KMS-11 (cell line): ENCODE results near the gene SVEP1.

Experiments used
- H2AFZ ChIP-seq: fragments of 200-600 bp; sonication (generic); 2 replicates; pipeline ENCODE4 v1.6.1; 2016; ENCODE audit warnings: antibody characterized with exemption, mixed run types, low read depth
- H3K27ac ChIP-seq: fragments of 200-600 bp; sonication (generic); 2 replicates; pipeline ENCODE4 v1.6.1; 2016; ENCODE audit warnings: mild to moderate bottlenecking, mixed run types
- H3K27me3 ChIP-seq: fragments of 200-600 bp; sonication (generic); 2 replicates; pipeline ENCODE4 v1.6.1; 2017; ENCODE audit warnings: mild to moderate bottlenecking, low read depth, mixed run types, moderate library complexity; ENCODE audit not compliant: insufficient read depth
- H3K36me3 ChIP-seq: fragments of 200-600 bp; sonication (generic); 2 replicates; pipeline ENCODE4 v1.6.1; 2017; ENCODE audit warnings: mild to moderate bottlenecking, mixed run types; ENCODE audit not compliant: insufficient read depth
- H3K4me1 ChIP-seq: fragments of 200-600 bp; sonication (generic); 2 replicates; pipeline ENCODE4 v1.6.1; 2016; ENCODE audit warnings: mild to moderate bottlenecking, low read depth, mixed run types; ENCODE audit not compliant: poor library complexity, severe bottlenecking
- H3K4me2 ChIP-seq: fragments of 200-600 bp; sonication (generic); 2 replicates; pipeline ENCODE4 v1.7.0; 2016; ENCODE audit warnings: mild to moderate bottlenecking, mixed run types
- H3K4me3 ChIP-seq: fragments of 200-600 bp; sonication (generic); IDR thresholded peaks from 2 replicates; pipeline ENCODE4 v1.6.1; 2017; ENCODE audit warnings: low read depth, low read length, mixed read lengths; ENCODE audit not compliant: insufficient read depth
- H3K79me2 ChIP-seq: fragments of 200-600 bp; sonication (generic); 2 replicates; pipeline ENCODE4 v1.6.1; 2016; ENCODE audit warnings: low read depth, mixed run types; ENCODE audit not compliant: insufficient read depth
- H3K9ac ChIP-seq: fragments of 200-600 bp; sonication (generic); 2 replicates; pipeline ENCODE4 v1.6.1; 2016; ENCODE audit warnings: mild to moderate bottlenecking, mixed run types
- H4K20me1 ChIP-seq: fragments of 200-600 bp; sonication (generic); 2 replicates; pipeline ENCODE4 v1.6.1; 2016; ENCODE audit warnings: mild to moderate bottlenecking, mixed run types; ENCODE audit not compliant: insufficient read depth
- TF ChIP-seq, protein P1 (sequence below): fragments of 200-600 bp; sonication (generic); conservative IDR thresholded peaks from 2 replicates; pipeline ENCODE4 v1.6.1; 2017; ENCODE audit warnings: low read depth, mild to moderate bottlenecking, antibody characterized with exemption, low read length, moderate library complexity, mixed read lengths

Gene SVEP1

DNA sequence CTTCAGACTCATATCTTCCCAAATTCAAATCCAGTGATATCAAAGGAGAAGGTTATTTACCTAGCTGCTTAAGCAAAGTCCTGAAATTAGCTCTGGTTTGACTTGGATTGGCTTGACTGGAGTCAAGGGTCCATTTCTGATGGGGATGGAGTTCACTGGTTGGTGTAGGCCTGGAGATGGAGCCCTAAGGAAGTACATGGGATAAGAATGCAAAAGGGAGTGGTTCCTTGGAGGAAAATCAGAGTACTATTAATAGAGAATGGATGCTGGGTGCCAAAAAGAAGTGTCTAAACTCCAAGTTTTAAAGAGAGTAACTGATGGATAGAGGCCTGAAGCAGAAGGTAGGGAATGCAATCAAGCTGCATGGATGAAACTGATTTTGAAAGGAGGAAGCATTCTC, 255.7 kb downstream of the SVEP1 start:
- TF ChIP-seq, protein P1, sequence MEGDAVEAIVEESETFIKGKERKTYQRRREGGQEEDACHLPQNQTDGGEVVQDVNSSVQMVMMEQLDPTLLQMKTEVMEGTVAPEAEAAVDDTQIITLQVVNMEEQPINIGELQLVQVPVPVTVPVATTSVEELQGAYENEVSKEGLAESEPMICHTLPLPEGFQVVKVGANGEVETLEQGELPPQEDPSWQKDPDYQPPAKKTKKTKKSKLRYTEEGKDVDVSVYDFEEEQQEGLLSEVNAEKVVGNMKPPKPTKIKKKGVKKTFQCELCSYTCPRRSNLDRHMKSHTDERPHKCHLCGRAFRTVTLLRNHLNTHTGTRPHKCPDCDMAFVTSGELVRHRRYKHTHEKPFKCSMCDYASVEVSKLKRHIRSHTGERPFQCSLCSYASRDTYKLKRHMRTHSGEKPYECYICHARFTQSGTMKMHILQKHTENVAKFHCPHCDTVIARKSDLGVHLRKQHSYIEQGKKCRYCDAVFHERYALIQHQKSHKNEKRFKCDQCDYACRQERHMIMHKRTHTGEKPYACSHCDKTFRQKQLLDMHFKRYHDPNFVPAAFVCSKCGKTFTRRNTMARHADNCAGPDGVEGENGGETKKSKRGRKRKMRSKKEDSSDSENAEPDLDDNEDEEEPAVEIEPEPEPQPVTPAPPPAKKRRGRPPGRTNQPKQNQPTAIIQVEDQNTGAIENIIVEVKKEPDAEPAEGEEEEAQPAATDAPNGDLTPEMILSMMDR: no peak
- Histone ChIP-seq H3K4me3 (no peak overlapping the region), H3K4me2 (no peak overlapping the region), H3K4me1 (no peaks in the 10 kb centered on the region), H3K9ac (no peak overlapping the region), H3K36me3 (no peaks in the 10 kb centered on the region), H2AFZ (no peak overlapping the region), H3K27me3 (no peaks in the 10 kb centered on the region), H3K79me2 (no peaks in the 10 kb centered on the region), H4K20me1 (no peaks in the 10 kb centered on the region), H3K27ac (no peak overlapping the region)

DNA sequence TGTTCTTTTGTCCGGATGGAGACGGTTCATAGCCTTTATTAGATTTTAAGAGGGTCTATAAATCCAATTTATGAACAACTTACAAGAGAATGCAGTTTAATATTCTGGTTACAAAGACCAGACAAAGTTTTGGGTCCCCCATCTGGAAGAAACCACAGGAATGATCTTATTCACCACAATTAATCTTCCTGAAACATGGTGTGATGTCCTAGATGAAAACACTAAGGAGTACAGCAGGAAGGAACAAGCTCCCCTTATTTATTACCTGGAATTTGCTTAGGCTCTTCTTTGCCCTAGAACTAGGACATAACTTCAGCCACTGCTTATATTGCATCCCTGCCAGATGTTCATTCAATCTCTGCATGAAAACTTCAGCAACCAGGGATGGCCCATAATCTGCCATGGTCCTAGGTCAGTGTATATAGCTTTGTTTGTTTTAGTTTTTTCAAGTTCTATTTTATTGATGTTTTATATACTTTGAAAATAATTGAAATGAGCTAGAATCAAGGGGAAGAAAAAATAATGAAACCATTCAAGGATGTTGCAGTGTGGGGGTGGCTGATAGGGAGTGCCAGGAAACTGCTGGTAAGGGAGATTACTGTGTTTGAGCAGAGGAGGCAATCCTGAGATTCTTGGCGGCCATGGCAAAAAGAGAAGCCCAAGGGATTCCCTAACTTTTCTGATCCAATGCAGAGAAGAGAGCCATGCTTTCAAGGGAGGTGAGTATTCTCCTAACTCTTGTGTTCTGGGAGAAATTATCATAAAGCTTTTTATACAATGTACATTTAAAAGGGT, 258.7 kb downstream of the SVEP1 start:
- H3K9ac ChIP-seq: no peak overlapping the region
- no peak overlapping the region for H3K4me2 ChIP-seq
- H2AFZ ChIP-seq: no peak overlapping the region
- H3K27ac ChIP-seq: no peak overlapping the region
- no peaks in the 10 kb centered on the region for H3K36me3 ChIP-seq
- TF ChIP-seq, protein P1: no peak
- no peaks in the 10 kb centered on the region for H3K27me3 ChIP-seq
- H4K20me1 ChIP-seq: no peaks in the 10 kb centered on the region
- no peaks in the 10 kb centered on the region for H3K79me2 ChIP-seq
- H3K4me3 ChIP-seq: no peak overlapping the region
- peaks cover 14% of the 10 kb centered on the region for H3K4me1 ChIP-seq

DNA sequence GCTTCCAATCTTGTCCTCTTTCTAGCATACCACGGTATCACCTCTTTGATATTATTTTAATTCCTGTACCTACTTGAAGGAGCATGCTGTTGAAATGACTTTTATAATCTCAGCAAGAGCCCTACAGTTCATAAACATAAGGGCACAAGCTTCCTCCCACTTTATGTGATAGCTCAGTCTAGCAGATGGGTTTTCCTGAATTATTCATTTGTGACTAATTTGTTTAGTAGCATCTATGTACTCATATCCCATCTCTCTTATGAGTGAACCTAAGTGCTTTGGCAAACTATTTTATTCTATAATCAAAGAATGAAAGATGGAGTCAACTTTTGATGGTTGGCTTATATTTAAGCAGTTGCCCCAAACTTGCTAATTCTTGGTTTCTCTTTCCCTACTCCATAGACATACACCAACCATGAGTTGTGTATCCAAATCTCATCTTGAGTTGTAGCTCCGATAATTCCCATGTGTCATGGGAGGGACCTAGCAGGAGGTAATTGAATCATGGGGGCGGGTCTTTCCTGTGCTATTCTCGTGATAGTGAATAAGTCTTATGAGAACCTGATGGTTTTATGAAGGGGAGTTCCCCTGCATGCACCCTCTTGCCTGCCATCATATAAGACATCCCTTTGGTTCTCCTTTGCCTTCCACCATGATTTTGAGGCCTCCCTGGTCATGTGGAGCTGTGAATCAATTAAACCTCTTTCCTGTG, 259.6 kb downstream of the SVEP1 start:
- Histone ChIP-seq H3K79me2 (no peaks in the 10 kb centered on the region), H3K36me3 (no peaks in the 10 kb centered on the region), H3K9ac (no peak overlapping the region), H2AFZ (no peak overlapping the region), H3K4me3 (no peak overlapping the region), H4K20me1 (no peaks in the 10 kb centered on the region), H3K4me1 (peaks cover 15% of the 10 kb centered on the region), H3K27ac (no peak overlapping the region), H3K4me2 (no peak overlapping the region), H3K27me3 (no peaks in the 10 kb centered on the region)
- TF ChIP-seq, protein P1: no peak

DNA sequence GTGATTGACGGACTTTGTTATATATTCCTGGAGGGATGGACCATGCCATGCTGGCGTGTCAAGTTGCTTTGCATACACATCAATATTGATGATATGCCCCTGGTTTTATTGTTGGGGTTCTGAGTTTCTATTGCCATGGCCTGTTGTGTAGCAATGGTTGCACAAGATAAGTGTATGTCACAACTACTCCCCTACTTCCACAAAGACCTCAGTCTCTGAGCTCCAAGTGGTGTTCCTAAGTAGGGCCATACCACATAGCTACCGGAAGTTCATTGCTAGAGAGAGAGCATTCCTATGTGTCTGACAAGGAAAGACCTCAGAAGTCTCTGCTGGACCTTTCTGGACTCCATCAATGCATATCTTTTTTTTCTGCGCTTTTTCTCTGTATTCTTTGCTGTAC, 261.6 kb downstream of the SVEP1 start:
- Histone ChIP-seq H3K79me2 (no peaks in the 10 kb centered on the region), H2AFZ (no peak overlapping the region), H3K36me3 (no peaks in the 10 kb centered on the region), H3K27me3 (no peaks in the 10 kb centered on the region), H3K9ac (no peak overlapping the region), H3K4me2 (no peak overlapping the region), H4K20me1 (no peaks in the 10 kb centered on the region), H3K4me3 (no peak overlapping the region), H3K4me1 (peaks cover 15% of the 10 kb centered on the region), H3K27ac (no peak overlapping the region)
- TF ChIP-seq, protein P1: no peak
